WTC11 (cell line): ENCODE results near the gene LHFPL4. TPM values are rescaled to one million over a fixed set of nuclear protein-coding genes. Genes with fewer than 3 reads are reported as not detected.
"Not testable (repeated sequence)": the region's sequence is repeated elsewhere in the genome, so short reads cannot be mapped to it uniquely, and the experiment has no call there.

ENCODE experiments used
- ATAC-seq: fragments of 200-7000 bp; cut with Tn5 transposase; 2 replicates; pipeline ENCODE4 v1.10.0; 2021; ENCODE audit warnings: mild to moderate bottlenecking, moderate library complexity
- CTCF ChIA-PET: fragments of 300-600 bp; sonication (Branson Sonifier 250); formaldehyde crosslinking; loops from one replicate; lab custom pipeline; 2021; ENCODE audit warnings: antibody characterized with exemption; lab: Charles Lee
- POLR2A ChIA-PET: fragments of 350-600 bp; sonication (Branson Sonifier 250); formaldehyde crosslinking; loops from one replicate; lab custom pipeline; 2021; ENCODE audit warnings: antibody characterized with exemption; lab: Charles Lee
- DNase-seq: peaks from one replicate; pipeline ENCODE4 v3.0.0; 2021; ENCODE audit warnings: low spot score
- H3K27ac Mint-ChIP-seq: 2 replicates; pipeline ENCODE4 v1.8.0; 2021; ENCODE audit warnings: mixed read lengths
- H3K27me3 Mint-ChIP-seq: 2 replicates; pipeline ENCODE4 v1.8.0; 2021; ENCODE audit warnings: low read depth, mild to moderate bottlenecking, moderate library complexity, mixed read lengths
- H3K36me3 Mint-ChIP-seq: 2 replicates; pipeline ENCODE4 v1.8.0; 2021; ENCODE audit warnings: mixed read lengths
- H3K4me1 Mint-ChIP-seq: 2 replicates; pipeline ENCODE4 v1.8.0; 2022; ENCODE audit warnings: mixed read lengths
- H3K4me3 Mint-ChIP-seq: 2 replicates; pipeline ENCODE4 v1.8.0; 2021; ENCODE audit warnings: mild to moderate bottlenecking, moderate library complexity, mixed read lengths
- H3K9me3 Mint-ChIP-seq: 2 replicates; pipeline ENCODE4 v1.8.0; 2021; ENCODE audit warnings: mixed read lengths
- ATF1 ChIP-seq: sonication (generic); formaldehyde crosslinking; IDR thresholded peaks from 2 replicates; pipeline ENCODE4 v1.8.1; 2023; ENCODE audit warnings: mild to moderate bottlenecking, moderate library complexity, missing genetic modification reagents
- CDX4 ChIP-seq: fragments of 250-450 bp; sonication (Bioruptor Pico); IDR thresholded peaks from 2 replicates; pipeline ENCODE4 v1.9.0; 2021; ENCODE audit warnings: moderate library complexity, mild to moderate bottlenecking, inconsistent platforms, borderline replicate concordance
- ELF4 ChIP-seq: sonication (generic); formaldehyde crosslinking; IDR thresholded peaks from 2 replicates; pipeline ENCODE4 v1.8.1; 2022; ENCODE audit warnings: low read depth, mild to moderate bottlenecking, moderate library complexity, missing genetic modification reagents
- EMX1 ChIP-seq: fragments of 250-450 bp; sonication (Bioruptor Pico); IDR thresholded peaks from 2 replicates; pipeline ENCODE4 v1.8.0; 2021; ENCODE audit warnings: mild to moderate bottlenecking
- JAZF1 ChIP-seq: fragments of 250-450 bp; sonication (Bioruptor Pico); IDR thresholded peaks from 2 replicates; pipeline ENCODE4 v1.9.0; 2021; ENCODE audit warnings: moderate library complexity, mild to moderate bottlenecking, inconsistent platforms
- MAX ChIP-seq: sonication (generic); formaldehyde crosslinking; IDR thresholded peaks from 2 replicates; pipeline ENCODE4 v1.8.0; 2022; ENCODE audit warnings: mild to moderate bottlenecking, missing genetic modification reagents
- MXD4 ChIP-seq: fragments of 250-450 bp; sonication (Bioruptor Pico); IDR thresholded peaks from 2 replicates; pipeline ENCODE4 v1.8.0; 2021; ENCODE audit warnings: mild to moderate bottlenecking, moderate library complexity, borderline replicate concordance
- MYBL2 ChIP-seq: sonication (generic); formaldehyde crosslinking; IDR thresholded peaks from 2 replicates; pipeline ENCODE4 v1.8.1; 2023; ENCODE audit warnings: mild to moderate bottlenecking, moderate library complexity, missing genetic modification reagents
- NFATC4 ChIP-seq: fragments of 250-450 bp; sonication (Bioruptor Pico); IDR thresholded peaks from 2 replicates; pipeline ENCODE4 v1.9.0; 2021; ENCODE audit warnings: mild to moderate bottlenecking
- PRDM15 ChIP-seq: sonication (generic); formaldehyde crosslinking; IDR thresholded peaks from 2 replicates; pipeline ENCODE4 v1.8.0; 2022; ENCODE audit warnings: missing genetic modification reagents
- PRRX2 ChIP-seq: fragments of 250-450 bp; sonication (Bioruptor Pico); IDR thresholded peaks from 2 replicates; pipeline ENCODE4 v1.8.0; 2021; ENCODE audit warnings: mild to moderate bottlenecking
- SMAD4 ChIP-seq: sonication (generic); formaldehyde crosslinking; IDR thresholded peaks from 2 replicates; pipeline ENCODE4 v1.8.0; 2022; ENCODE audit warnings: mild to moderate bottlenecking, missing genetic modification reagents
- SOX15 ChIP-seq: fragments of 250-450 bp; sonication (Bioruptor Pico); IDR thresholded peaks from 2 replicates; pipeline ENCODE4 v1.9.0; 2021; ENCODE audit warnings: mild to moderate bottlenecking
- TCF7 ChIP-seq: sonication (generic); formaldehyde crosslinking; IDR thresholded peaks from 2 replicates; pipeline ENCODE4 v1.8.0; 2022; ENCODE audit warnings: mild to moderate bottlenecking, low read depth, missing genetic modification reagents, moderate library complexity
- ZBTB21 ChIP-seq: sonication (generic); formaldehyde crosslinking; IDR thresholded peaks from 2 replicates; pipeline ENCODE4 v1.8.1; 2023; ENCODE audit warnings: mild to moderate bottlenecking, missing genetic modification reagents, borderline replicate concordance
- ZNF263 ChIP-seq: sonication (generic); formaldehyde crosslinking; IDR thresholded peaks from 2 replicates; pipeline ENCODE4 v1.8.1; 2022; ENCODE audit warnings: low read depth, mild to moderate bottlenecking, moderate library complexity, missing genetic modification reagents
- ZNF396 ChIP-seq: fragments of 250-450 bp; sonication (Bioruptor Pico); IDR thresholded peaks from 2 replicates; pipeline ENCODE4 v1.8.0; 2021; ENCODE audit warnings: mild to moderate bottlenecking, moderate library complexity, borderline replicate concordance
- ZNF423 ChIP-seq: fragments of 250-450 bp; sonication (Bioruptor Pico); IDR thresholded peaks from 2 replicates; pipeline ENCODE4 v2.1.2; 2022; ENCODE audit warnings: mild to moderate bottlenecking, moderate library complexity
- ZSCAN18 ChIP-seq: fragments of 250-450 bp; sonication (Bioruptor Pico); IDR thresholded peaks from 2 replicates; pipeline ENCODE4 v2.1.2; 2022; ENCODE audit warnings: mild to moderate bottlenecking, moderate library complexity
- total RNA-seq: library from RNA; stranded (reverse); gene quantifications from 3 replicates; pipeline ENCODE4 v1.2.3, GENCODE V29; 2021

Gene LHFPL4
- total RNA-seq, 1 experiment from 2014 or later = 24.4 TPM

GRCh38 chr3:9565316-9565715 is 11.7 kb upstream of the LHFPL4 start:
- DNase-seq = no peak
- Mint-ChIP-seq H3K27ac (no peak overlapping the region), H3K36me3 (peaks cover 8% of the 10 kb centered on the region; the same call in 1 of the 2 replicates), H3K27me3 (peaks cover 14% of the 10 kb centered on the region), H3K9me3 (peaks cover 55% of the 10 kb centered on the region), H3K4me1 (no peaks in the 10 kb centered on the region), H3K4me3 (no peak overlapping the region)
- no peak for TF ChIP-seq MXD4
- TF ChIP-seq ZNF396 = no peak
- TF ChIP-seq TCF7 = no peak
- no peak for TF ChIP-seq SMAD4
- no peak for TF ChIP-seq ZBTB21 (CRISPR knock-in tag)
- no peak for TF ChIP-seq ZNF263 (CRISPR knock-in tag)
- no peak for TF ChIP-seq JAZF1
- ATAC-seq = no peak
- CTCF ChIA-PET = no interaction called here
- POLR2A ChIA-PET = interaction anchor here (0.7 kb wide), 1 partner anchor 833 kb away, joined by 3 read pairs; no protein-coding TSS in a partner anchor

GRCh38 chr3:9563851-9564250 is 10.2 kb upstream of the LHFPL4 start:
- no peak overlapping the region for H3K27ac Mint-ChIP-seq
- peaks cover 53% of the 10 kb centered on the region for H3K9me3 Mint-ChIP-seq
- no peaks in the 10 kb centered on the region for H3K4me1 Mint-ChIP-seq
- ChIA-PET POLR2A (no interaction called here), CTCF (no interaction called here)
- no peak for ATAC-seq
- no peak overlapping the region for H3K4me3 Mint-ChIP-seq
- H3K27me3 Mint-ChIP-seq = peaks cover 16% of the 10 kb centered on the region
- H3K36me3 Mint-ChIP-seq = peaks cover 7% of the 10 kb centered on the region; the same call in 1 of the 2 replicates
- TF ChIP-seq JAZF1 = no peak
- TF ChIP-seq PRDM15 (CRISPR knock-in tag) = no peak
- TF ChIP-seq ZNF423 (CRISPR knock-in tag) = no peak
- TF ChIP-seq ZNF396 = no peak
- no peak for TF ChIP-seq NFATC4
- TF ChIP-seq ATF1 = no peak
- no peak for TF ChIP-seq SOX15
- TF ChIP-seq ELF4 (CRISPR knock-in tag) = no peak
- no peak for TF ChIP-seq MYBL2 (CRISPR knock-in tag)
- no peak for TF ChIP-seq PRRX2
- no peak for TF ChIP-seq EMX1 (CRISPR knock-in tag)
- no peak for DNase-seq

- peaks cover 38% of the 10 kb centered on the region for H3K9me3 Mint-ChIP-seq
- H3K4me3 Mint-ChIP-seq, ATAC-seq, H3K27ac Mint-ChIP-seq, H3K4me1 Mint-ChIP-seq, DNase-seq, CTCF ChIA-PET: not testable (repeated sequence)
- POLR2A ChIA-PET = interaction anchor here (0.5 kb wide), 1 partner anchor 13 kb away, joined by 5 read pairs; no protein-coding TSS in a partner anchor
- H3K36me3 Mint-ChIP-seq = peaks cover 10% of the 10 kb centered on the region; the same call in 1 of the 2 replicates
- H3K27me3 Mint-ChIP-seq = peaks cover 47% of the 10 kb centered on the region
Measured at GRCh38 chr3:9560056-9560455, 6.4 kb upstream of the LHFPL4 start.

- ChIA-PET CTCF (interaction anchor here (2.8 kb wide), 1 partner anchor 173 kb away, joined by 15 read pairs; no protein-coding TSS in a partner anchor), POLR2A (interaction anchor here (1.0 kb wide), 1 partner anchor 53 kb away, joined by 3 read pairs; no protein-coding TSS in a partner anchor)
- DNase-seq (peak; percentile 16), ATAC-seq (peak; percentile 15)
- peak overlapping the region; percentile 64 for H3K4me3 Mint-ChIP-seq
- H3K27me3 Mint-ChIP-seq = peaks cover 41% of the 10 kb centered on the region
- H3K27ac Mint-ChIP-seq = no peak overlapping the region
- H3K9me3 Mint-ChIP-seq = peaks cover 12% of the 10 kb centered on the region
- peaks cover 30% of the 10 kb centered on the region for H3K4me1 Mint-ChIP-seq
- H3K36me3 Mint-ChIP-seq = peaks cover 5% of the 10 kb centered on the region; the same call in 1 of the 2 replicates
- TF ChIP-seq PRDM15 (CRISPR knock-in tag) (no peak), MAX (CRISPR knock-in tag) (no peak), ZSCAN18 (CRISPR knock-in tag) (no peak), PRRX2 (no peak), SMAD4 (no peak), CDX4 (no peak)
Measured at GRCh38 chr3:9553948-9554513, 409 bp upstream of the LHFPL4 start.
